GM19023 (cell line): Measurements from ENCODE around the gene MED1.
"Not testable (repeated sequence)": the region's sequence is repeated elsewhere in the genome, so short reads cannot be mapped to it uniquely, and the experiment has no call there.

Source experiments
- ATAC-seq: cut with Tn5 transposase; IDR thresholded peaks from one replicate; pipeline ENCODE4 v1.9.1; 2021; ENCODE audit warnings: mild to moderate bottlenecking, moderate library complexity; ENCODE audit not compliant: unreplicated experiment

MED1 gene

GRCh38 chr17:39443326-39443725 lies 7.7 kb downstream of the MED1 start:
- no peak for ATAC-seq

DNA sequence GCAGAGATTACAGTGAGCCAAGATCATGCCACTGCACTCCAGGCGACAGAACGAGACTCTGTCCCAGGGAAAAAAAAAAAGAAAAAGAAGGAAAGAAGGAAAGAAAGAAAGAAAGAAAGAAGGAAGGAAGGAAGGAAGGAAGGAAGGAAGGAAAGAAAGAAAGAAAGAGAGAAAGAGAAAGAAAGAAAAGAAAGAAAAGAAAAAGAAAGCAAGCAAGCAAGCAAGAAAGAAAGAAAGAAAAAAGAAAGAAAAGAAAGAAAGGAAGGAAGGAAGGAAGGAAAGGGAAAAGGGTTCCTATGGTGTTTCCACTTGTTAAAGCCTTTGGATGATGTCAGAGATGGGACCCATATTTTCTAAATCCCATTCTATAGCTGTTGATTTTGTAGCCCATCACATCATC lies 11.2 kb downstream of the MED1 start:
- not testable (repeated sequence) for ATAC-seq

- ATAC-seq: no peak
Measured at GRCh38 chr17:39429600-39429999, 21.5 kb downstream of the MED1 start.

DNA sequence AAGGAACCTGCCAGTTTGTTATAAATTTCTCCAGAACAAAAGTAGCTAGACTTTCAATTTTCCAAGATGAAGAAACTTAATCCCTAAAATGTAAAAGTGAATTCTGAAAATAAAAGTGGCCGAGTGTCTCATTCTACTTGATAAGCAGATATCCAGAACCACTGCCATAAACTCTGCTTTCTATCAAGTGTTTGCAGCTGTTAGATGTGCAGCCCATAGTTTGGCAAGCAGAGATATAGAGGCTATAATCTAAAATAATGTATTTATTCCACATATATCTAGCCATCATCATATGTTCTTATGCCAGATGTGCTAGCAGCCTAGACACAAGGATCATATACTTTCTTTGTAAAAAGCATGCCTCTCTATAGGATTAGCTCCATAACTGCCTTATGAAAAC lies 34.9 kb downstream of the MED1 start:
- ATAC-seq: no peak

GRCh38 chr17:39410279-39410678 lies 40.8 kb downstream of the MED1 start:
- no peak for ATAC-seq

GRCh38 chr17:39408360-39408759 lies 42.7 kb downstream of the MED1 start:
- ATAC-seq: no peak

- no peak for ATAC-seq
Measured at GRCh38 chr17:39406951-39407350, 44.1 kb downstream of the MED1 start.

DNA sequence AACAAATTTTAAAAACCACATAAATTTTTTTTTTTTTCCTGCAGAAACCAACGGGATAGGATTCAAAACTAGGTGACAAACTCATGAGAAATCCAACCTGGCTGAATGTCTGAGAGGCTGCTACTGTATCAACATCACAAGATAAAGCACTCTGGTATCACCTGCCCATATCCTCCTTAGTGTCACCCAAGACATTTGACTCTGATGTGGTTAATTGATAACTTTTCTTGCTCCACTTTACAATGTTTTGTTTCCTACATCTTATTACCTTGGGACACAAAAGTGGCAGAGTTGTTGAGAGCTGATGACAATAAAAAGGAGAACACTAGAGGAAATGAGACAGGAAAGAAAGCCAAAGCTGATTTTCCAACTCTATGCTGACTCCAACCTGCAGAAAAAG lies 45.6 kb downstream of the MED1 start:
- no peak for ATAC-seq

GRCh38 chr17:39404542-39405378 lies 46.3 kb downstream of the MED1 start:
- no peak for ATAC-seq

GRCh38 chr17:39402890-39403605 lies 48.0 kb downstream of the MED1 start:
- no peak for ATAC-seq

DNA sequence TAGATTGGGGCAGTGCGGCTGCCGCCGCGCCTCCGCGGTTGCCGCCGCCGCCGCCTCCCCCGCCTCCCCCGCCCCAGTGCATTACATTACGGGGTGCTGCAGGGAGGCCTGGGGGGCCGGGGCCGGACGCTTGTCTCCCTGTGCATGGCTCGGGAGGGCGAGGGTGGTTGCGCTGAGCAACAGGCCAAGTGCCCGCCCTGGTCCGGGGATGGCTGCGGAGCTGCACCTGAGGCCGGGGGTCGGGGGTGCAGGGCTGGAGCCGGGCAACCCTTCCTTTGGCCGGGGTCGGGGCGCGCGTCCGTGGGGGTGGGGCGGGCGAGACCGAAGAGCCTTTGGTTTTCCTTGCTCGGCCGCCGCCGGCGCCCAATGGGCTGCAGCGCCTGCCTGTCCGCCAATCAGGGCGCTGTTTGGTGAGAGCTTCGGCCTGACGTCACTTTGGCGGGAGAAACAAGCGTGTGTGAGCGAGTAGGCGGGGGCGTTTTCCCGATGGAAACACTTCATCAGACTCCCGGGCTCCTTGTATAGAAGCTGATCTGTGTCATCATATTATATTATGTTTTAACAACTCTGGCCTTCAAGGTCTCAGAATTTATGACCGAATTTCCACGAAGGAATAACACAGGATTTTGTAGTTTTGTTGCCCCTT lies 48.7 kb downstream of the MED1 start:
- ATAC-seq: peak; percentile 71

- peak; percentile 57 for ATAC-seq
Measured at GRCh38 chr17:39401412-39402243, 49.4 kb downstream of the MED1 start, which contains the start of gene FBXL20. FBXL20 (minus strand) TSS chr17:39401626; CDS start chr17:39401402, 224 bp downstream.

DNA sequence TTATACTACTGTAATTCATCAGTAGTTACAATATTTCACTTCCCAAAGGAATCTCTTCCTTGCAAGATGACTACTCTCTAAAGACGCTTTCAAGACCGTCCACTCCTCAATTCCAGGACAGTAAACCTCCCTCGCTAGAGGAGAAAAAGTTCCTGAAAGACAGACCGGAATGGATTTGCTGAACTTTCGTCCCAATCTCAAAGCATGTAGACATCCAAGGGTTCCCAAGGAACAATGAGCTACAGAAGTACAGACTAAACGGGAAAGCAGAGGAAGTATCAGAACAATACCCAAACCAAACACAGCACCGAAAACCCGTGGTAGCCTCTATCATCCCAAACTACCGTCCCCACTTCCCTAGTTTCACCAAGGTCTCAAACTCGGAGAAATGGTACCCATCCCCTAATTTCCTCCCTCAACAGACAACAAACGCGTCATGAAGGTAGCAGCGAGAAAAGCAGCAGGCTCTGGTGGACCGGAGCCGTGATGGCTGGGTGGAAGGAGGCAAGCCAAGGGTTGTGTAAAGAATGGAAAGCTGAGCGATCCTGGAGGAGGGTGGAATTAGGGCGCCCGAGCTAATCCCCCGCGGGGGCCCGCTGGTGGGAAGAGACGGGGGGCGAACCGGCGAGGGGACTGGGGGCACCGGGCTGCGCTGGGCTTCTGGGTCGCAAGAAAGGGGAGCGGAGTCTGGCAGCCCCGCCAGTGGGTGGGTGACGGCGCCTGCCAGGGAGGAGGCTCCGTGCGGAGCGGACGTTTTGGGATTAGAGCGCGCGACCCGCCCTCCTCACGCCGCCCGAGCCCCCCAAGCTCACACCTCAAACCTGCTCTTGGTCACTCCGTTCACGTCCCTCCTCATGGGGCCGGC lies 50.3 kb downstream of the MED1 start:
- ATAC-seq: no peak

DNA sequence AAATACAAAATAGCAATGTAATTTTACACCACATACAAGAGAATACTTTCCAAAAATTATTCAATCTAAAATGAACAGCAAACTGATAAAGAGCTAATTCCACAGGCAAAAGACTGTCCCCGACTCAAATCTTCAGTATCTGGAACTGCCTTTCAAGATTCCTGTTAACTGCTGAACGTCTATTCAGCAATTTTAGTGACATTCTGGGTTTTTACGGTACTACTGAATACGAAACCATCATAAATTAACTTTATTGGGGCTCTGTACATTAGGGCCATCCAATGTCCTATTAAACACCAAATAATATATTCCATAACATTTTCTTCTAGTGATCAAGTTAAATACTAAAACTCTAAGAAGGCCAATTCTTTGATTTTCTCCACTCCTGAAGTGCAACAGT lies 51.3 kb downstream of the MED1 start:
- ATAC-seq: no peak

- no peak for ATAC-seq
Measured at GRCh38 chr17:39393736-39394135, 57.3 kb downstream of the MED1 start.

- ATAC-seq: no peak
Measured at GRCh38 chr17:39391448-39391847, 59.6 kb downstream of the MED1 start.

- no peak for ATAC-seq
Measured at GRCh38 chr17:39385040-39385439, 66.0 kb downstream of the MED1 start.

GRCh38 chr17:39380144-39380543 lies 70.9 kb downstream of the MED1 start:
- no peak for ATAC-seq

DNA sequence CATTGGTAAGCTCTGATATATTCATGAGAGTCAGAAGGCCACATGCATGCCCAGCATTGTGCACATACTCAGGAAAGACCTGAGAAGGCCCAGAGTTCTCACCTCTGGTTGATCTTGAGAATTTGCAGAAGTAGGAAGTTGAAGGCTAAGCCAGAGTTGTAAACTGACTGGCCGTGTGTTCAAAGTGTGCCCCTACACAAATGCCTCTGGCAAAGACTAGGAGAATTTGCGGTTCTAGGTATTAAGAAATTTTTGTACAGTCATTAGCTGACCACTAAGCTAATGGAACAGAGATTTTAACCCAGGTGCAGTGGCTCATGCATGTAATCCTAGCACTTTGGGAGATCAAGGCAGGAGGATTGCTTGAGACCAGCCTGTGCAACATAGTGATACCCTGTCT lies 74.6 kb downstream of the MED1 start:
- ATAC-seq: no peak

DNA sequence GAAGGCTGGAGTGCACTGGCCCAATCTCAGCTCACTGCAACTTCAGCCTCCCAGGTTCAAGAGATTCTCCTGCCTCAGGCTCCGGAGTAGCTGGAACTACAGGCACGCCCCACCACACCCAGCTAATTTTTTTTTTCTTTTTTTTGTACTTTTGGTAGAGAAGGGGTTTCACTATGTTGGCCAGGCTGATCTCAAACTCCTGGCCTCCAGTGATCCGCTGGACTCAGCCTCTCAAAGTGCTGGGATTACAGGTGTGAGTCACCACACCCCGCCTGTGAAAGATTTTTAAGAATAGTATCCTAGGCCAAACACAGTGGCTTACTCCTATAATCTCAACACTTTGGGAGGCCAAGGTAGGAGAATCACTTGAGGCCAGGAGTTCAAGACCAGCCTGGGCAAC lies 83.3 kb downstream of the MED1 start:
- ATAC-seq: not testable (repeated sequence)
